ENCODE data around the gene PFDN2.

The PFDN2 gene

GRCh38 chr1:161059293-161059692 is 58.5 kb downstream of the PFDN2 start:
- TF ChIP-seq CTCF (IDR thresholded peaks at IDR 0.05; ENCODE audit: insufficient read depth, low read length, poor library complexity, severe bottlenecking) = no peak
- no peak for DNase-seq (ENCODE audit: extremely low read depth, insufficient read length)
- H3K4me3 ChIP-seq (replicated peaks; ENCODE audit: low read depth, low read length) = no peak overlapping the region
- H3K27me3 ChIP-seq (replicated peaks; ENCODE audit: control insufficient read depth, insufficient read depth, low read length) = no peaks in the 10 kb centered on the region
- peaks cover 19% of the 10 kb centered on the region for H3K36me3 ChIP-seq (ENCODE audit: control insufficient read depth, insufficient read depth, low read length)

DNA sequence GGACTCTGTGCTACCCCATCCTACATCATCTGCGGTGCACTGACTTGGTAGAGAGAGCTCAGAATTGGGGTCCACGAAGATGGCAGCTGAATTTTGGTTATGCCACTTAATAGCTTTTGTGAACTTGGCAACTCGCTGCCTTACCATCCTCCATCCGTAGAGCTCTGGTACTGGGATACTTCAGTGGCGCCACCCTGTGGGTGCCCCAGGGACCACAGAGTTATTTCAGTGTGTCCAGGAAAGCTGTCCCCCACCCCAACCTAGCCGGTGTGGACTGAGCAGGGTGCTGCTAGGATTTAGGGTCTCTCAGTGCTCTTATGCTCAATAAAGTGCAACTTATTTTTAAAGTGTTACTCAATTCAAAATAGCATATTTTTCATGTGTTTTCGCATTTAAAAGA is 63.0 kb downstream of the PFDN2 start:
- no peak for DNase-seq (ENCODE audit: extremely low read depth, insufficient read length)
- TF ChIP-seq CTCF (IDR thresholded peaks at IDR 0.05; ENCODE audit: insufficient read depth, low read length, poor library complexity, severe bottlenecking) = no peak
- Histone ChIP-seq H3K27me3 (replicated peaks; ENCODE audit: control insufficient read depth, insufficient read depth, low read length) (no peaks in the 10 kb centered on the region), H3K4me3 (replicated peaks; ENCODE audit: low read depth, low read length) (no peak overlapping the region), H3K36me3 (ENCODE audit: control insufficient read depth, insufficient read depth, low read length) (peaks cover 48% of the 10 kb centered on the region)

GRCh38 chr1:161054232-161054631 is 63.6 kb downstream of the PFDN2 start:
- Histone ChIP-seq H3K36me3 (ENCODE audit: control insufficient read depth, insufficient read depth, low read length) (peaks cover 51% of the 10 kb centered on the region), H3K4me3 (replicated peaks; ENCODE audit: low read depth, low read length) (no peak overlapping the region), H3K27me3 (replicated peaks; ENCODE audit: control insufficient read depth, insufficient read depth, low read length) (no peaks in the 10 kb centered on the region)
- no peak for DNase-seq (ENCODE audit: extremely low read depth, insufficient read length)
- no peak for TF ChIP-seq CTCF (IDR thresholded peaks at IDR 0.05; ENCODE audit: insufficient read depth, low read length, poor library complexity, severe bottlenecking)

DNA sequence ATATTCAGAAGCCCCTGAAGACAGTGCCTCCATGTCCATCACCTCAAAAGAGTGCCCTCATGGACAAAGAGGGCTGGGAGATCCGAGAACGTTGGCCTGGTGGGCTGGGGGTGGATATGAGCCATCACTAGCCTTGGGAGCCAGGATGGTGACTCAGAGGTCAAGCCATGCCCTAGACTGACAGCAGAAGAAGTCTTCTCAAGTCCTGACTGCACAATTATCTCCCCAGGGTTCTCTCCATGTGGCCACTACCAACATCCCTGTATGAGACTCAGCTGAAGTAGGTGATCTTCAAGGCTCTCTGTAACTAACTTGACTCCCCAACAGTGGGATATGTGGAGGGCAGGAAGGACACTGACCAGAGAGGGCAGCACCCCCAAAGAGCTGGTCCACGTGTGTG is 64.9 kb downstream of the PFDN2 start:
- TF ChIP-seq CTCF (IDR thresholded peaks at IDR 0.05; ENCODE audit: insufficient read depth, low read length, poor library complexity, severe bottlenecking) = no peak
- peaks cover 61% of the 10 kb centered on the region for H3K36me3 ChIP-seq (ENCODE audit: control insufficient read depth, insufficient read depth, low read length)
- H3K27me3 ChIP-seq (replicated peaks; ENCODE audit: control insufficient read depth, insufficient read depth, low read length) = no peaks in the 10 kb centered on the region
- no peak for DNase-seq (ENCODE audit: extremely low read depth, insufficient read length)
- no peak overlapping the region for H3K4me3 ChIP-seq (replicated peaks; ENCODE audit: low read depth, low read length)

DNA sequence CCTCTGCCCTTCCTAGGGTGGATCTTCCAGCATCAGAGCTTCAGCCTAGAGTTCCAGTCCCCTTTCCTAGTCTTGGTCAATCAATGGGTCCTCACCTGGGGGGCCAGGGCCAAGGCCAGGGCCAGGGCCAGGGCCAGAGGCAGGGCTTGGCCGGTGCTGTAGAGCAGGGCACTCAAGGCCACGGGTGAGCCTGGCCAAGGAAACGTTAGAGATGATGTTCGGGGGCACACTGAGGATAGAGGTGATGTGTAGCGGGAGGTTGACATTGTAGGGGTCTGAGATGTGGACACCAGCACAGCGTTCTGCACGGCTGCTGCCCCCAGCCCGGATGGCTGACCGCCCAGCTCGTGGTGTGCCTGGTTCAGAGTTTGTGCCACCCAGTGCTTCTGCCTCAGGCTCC is 66.6 kb downstream of the PFDN2 start:
- no peak for TF ChIP-seq CTCF (IDR thresholded peaks at IDR 0.05; ENCODE audit: insufficient read depth, low read length, poor library complexity, severe bottlenecking)
- Histone ChIP-seq H3K27me3 (replicated peaks; ENCODE audit: control insufficient read depth, insufficient read depth, low read length) (no peaks in the 10 kb centered on the region), H3K36me3 (ENCODE audit: control insufficient read depth, insufficient read depth, low read length) (peaks cover 59% of the 10 kb centered on the region), H3K4me3 (replicated peaks; ENCODE audit: low read depth, low read length) (no peak overlapping the region)
- DNase-seq (ENCODE audit: extremely low read depth, insufficient read length) = no peak
